NCI-H1048 (cell line): Measurements from ENCODE around the gene RBMS1.

Source experiments
- DNase-seq: peaks from one replicate; lab custom pipeline; 2025; lab: John Stamatoyannopoulos, UW

RBMS1 gene

GRCh38 chr2:160300203-160300602 lies 193.4 kb downstream of the RBMS1 start:
- no peak for DNase-seq

DNA sequence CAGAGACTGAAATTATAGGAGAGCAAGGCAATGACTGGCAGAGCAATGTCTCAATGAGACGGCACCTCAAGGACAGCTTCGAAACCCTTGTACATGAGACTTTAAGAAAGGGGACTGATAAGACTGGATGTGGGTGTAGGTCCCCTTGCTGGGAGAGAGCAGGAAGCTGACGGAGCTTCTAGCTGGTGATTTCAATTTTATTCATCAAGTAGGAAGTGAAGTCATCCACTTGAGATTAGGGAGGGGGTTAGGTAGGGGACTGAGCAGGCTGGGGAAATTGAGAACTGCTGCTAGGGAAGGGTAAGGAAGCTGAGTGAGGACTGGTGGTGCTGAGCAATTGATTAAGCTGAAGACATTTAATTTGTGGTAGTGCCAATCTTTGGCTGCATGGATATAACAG lies 194.1 kb downstream of the RBMS1 start:
- DNase-seq, result no peak

DNA sequence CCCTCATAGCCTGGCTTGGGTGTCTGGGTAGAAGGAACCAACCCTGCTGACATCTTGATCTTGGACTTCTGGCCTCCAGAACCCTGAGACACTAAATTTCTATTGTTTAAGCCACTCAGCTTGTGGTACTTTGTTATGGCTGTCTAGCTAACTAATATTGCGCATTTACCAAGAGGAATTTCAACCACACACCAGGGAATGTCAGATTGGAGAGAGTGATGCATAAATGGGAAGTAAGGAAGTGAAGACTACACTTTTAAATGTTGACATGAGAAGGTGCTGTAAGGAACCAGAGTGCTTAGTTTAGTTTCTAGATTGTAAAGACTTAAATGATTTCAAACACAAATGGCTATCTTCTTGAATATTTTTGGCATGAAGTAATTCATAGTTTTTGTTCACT lies 194.6 kb downstream of the RBMS1 start:
- DNase-seq, result no peak

DNA sequence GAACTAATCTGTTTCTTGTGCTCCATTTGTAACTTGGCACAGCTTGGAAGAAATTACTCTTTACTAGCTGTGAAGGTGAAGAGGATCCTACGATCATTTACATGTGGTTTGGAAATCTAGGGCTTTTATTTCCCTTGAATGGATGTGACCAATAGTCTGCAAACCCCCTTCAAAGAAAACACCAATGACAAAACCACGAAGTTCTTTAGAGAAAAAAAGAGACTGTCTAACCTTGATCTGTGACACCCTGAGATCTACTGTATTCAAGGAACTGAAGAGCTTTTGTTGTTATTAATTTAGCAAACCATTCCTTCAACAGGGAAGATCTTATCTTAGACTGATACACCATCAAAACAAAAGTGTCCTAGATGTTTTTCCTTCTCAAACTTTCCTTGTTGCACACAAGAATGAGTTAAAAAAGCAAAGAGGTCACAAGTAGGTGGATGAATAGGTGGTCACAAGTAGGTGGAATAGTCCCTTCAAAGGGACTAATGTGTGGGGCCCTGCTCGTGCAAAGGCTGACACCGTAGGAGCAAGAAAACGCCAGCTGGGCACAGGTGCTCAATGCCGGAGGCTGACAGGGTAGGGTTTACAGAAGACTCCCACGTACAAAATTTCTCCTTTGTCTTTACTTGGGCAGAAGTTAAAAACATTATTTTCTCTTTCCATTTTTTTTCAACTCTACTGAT lies 197.9 kb downstream of the RBMS1 start:
- no peak for DNase-seq

DNA sequence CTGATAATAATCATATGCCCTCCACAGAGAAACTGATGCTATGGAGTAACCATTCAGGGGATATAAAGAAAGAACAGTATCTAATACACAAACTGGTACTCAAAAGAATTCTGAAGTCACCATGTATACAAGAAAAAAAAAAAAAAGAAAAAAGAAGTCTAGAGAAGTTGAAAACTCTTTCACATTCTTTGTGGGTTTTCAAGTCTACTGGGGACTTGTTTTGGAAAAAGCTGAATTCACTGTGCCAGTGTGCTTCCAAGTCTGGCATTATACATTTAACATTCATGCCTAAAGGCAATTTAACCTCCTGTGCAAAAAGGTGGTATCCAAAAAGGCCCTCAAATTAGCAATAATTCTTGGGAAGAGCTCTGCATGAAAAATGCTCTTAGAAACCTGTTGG lies 198.7 kb downstream of the RBMS1 start:
- DNase-seq, result no peak

GRCh38 chr2:160294339-160294803 lies 199.2 kb downstream of the RBMS1 start:
- DNase-seq, result no peak

GRCh38 chr2:160293391-160294091 lies 200.1 kb downstream of the RBMS1 start:
- no peak for DNase-seq

DNA sequence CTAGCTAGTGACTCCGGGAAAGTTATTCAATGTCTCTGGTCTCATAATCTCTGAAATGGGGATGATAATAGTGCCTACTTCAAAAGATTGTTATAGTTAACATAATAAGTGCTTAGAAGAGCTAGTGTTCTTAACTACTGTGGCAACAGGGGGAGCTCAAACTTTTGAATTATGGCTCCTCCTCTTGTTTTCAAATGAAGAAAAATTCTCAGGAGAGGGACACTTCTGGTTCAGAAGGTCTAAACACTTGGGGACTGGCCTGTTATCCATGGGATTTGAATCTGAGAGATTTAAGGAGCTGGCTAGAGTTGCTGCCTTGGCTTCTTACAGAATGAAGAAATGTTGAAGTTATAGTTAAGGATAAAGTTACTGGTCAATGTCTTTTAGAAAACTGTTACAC lies 201.4 kb downstream of the RBMS1 start:
- DNase-seq, result no peak

- DNase-seq, result no peak
These were observed 202.2 kb downstream of the RBMS1 start for GRCh38 chr2:160291382-160291781.

GRCh38 chr2:160290598-160290997 lies 203.0 kb downstream of the RBMS1 start:
- DNase-seq, result no peak

GRCh38 chr2:160289831-160290230 lies 203.8 kb downstream of the RBMS1 start:
- DNase-seq, result no peak

DNA sequence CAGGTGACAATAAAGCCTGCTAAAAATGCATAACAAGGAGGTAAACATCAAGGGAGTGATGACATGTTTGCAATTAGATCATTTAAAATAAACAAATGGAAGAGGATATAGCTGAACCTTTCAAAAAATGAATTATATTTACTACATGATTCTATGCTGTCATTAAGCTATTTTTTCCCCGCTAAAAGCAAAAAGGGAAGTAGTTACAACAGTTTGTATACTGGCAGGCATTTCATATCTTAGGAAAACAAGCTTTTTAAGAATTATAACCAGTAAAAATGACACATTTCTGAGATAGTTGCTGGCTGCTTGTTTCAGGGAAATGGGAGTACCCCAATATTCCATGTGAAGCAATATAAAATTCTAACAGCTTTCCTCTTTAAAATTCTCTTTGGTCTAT lies 204.5 kb downstream of the RBMS1 start:
- DNase-seq, result no peak

- no peak for DNase-seq
These were observed 205.3 kb downstream of the RBMS1 start for GRCh38 chr2:160288324-160288723.

DNA sequence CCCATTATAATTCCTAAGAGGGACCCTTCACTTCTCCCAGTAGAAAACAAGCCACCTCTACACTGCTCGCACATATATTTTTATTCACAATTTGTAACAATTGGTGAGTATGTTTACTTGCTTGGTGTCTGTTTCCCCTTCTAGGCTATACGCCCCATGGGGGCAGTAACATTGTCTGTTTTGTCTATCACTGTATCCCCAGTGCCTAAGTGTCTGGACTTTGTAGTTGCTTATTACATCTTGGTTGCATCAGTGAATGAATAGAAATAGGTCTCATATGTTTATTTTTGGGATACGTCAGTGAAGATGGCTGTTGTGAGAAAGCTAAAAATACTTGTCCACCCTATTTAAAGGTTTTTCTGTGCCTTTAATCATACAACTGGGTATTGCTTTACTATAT lies 206.1 kb downstream of the RBMS1 start:
- DNase-seq, result no peak

GRCh38 chr2:160286551-160286950 lies 207.1 kb downstream of the RBMS1 start:
- DNase-seq, result no peak

DNA sequence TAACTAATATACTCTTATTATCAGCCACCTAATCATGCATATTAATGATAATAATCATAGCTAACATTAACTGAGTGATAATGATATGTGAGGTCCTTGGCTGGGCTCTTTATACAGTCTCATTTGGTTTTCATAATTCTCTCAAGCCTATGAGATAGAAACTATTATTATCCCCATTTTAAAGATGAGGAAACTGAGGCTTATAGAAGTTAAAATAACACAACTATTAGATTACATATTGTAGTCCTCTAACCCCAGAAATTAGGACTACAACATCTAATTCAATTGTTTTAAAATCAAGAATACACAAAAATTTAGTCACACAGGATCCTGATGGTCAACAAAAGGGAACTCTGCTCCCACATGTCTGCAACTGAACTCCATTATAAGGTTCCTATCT lies 209.9 kb downstream of the RBMS1 start:
- no peak for DNase-seq

GRCh38 chr2:160282063-160282580 lies 211.5 kb downstream of the RBMS1 start:
- DNase-seq, result no peak

DNA sequence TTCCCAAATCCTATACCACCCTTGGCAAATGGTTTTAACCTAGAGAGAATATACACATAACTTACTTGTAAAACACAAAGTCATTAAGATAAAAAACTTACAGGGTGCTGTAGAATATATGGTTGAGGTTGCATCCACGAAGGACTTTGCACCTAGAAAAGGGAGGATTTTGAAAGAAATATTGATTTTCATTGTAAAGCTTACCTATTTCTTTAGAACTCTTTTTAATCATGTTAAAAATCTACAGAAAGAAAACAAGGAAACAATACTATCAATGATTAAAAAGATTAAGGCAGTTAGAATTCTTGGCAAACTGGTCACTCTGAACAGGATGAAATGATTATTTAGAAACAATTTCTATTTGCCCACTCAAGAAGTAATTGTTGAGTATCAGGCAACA lies 212.4 kb downstream of the RBMS1 start:
- DNase-seq, result no peak

GRCh38 chr2:160279813-160280465 lies 213.7 kb downstream of the RBMS1 start:
- DNase-seq, result no peak

GRCh38 chr2:160278879-160279177 lies 214.8 kb downstream of the RBMS1 start:
- no peak for DNase-seq

DNA sequence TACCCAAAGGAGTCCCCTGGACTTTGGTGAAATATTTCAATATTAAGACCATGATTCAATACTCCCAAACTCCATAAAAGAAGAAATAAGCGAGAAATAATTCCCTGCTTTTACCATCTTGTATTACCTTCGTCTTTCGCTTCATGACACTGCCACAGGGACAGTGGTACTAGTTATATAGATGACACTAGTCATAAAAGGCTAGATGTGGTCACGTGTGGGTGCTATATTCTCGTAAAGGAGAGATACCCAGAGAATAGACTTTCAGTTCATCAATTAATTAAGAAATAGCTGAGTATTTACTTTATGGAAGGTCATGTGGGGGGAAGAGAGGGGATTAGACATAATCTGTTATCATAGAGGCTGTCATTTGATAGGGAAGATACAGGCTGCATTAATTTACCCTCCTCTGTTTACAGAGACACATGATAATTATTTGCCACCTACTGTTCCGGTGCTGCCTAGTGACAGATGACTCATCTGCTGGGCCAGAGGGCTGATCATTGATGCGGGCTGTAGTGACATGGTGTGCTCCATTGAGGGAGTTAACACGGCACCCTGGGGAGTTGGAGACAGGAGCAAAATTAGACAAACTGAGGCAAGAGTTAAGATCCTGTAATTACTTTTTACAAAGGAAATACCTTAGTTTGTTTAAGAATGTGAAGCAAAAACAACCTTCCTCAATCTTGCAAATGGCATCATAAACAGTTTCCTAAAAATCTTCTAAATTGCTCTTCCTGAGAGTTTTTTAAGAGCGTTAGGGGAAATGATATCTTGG lies 215.3 kb downstream of the RBMS1 start:
- no peak for DNase-seq

DNA sequence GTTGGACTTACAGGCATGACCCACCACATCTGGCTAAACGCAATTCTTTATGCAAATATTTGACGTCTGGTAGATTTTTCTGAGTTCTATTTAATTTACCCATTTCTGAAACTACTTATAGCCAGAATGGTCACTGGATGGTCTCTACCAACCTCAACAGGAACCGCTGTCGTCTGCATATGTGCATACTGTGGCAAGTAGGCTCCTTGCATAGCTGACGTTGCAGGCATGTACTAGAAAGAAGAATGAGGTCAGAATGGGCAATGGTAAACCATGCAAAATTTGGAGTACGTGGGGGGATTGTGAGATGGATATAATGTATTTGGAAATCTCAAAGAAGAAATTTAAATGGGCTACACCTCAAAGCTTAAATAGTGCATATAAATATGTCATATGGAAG lies 216.5 kb downstream of the RBMS1 start:
- DNase-seq, result no peak
